HG03066 (cell line): ENCODE results near the gene PTPN22.

Experiments used
- ATAC-seq: cut with Tn5 transposase; IDR thresholded peaks from one replicate; pipeline ENCODE4 v1.9.1; 2021; ENCODE audit warnings: low read depth; ENCODE audit not compliant: unreplicated experiment

PTPN22 gene

DNA sequence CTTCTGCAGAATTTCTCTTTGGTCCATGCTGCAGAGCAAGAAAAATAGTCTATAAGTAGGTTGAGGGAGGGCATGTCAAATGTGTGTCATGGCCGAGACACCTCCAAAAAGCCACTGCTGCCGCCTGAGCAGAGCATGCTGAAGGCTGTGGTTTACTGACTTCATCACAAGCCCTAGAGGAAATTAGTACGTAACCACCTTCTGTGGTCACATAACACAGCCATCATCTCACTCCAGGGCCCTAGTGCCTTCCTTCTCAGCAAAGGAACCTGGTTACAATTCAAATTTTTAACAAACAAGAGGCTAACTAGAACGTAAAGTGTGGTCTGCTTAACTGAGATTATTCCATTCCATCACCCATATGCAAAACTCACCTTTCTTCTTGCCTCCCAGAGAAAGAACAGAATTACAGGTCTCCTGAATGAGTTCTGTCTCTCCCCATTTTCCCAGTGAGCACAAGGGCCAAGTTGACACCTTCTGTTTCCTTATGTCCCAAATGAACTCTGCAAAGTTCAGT lies at the start of gene PTPN22:
Gene PTPN22 (minus strand): TSS at position 116 of the 517 bp plus-strand sequence.
- ATAC-seq = peak; percentile 88

DNA sequence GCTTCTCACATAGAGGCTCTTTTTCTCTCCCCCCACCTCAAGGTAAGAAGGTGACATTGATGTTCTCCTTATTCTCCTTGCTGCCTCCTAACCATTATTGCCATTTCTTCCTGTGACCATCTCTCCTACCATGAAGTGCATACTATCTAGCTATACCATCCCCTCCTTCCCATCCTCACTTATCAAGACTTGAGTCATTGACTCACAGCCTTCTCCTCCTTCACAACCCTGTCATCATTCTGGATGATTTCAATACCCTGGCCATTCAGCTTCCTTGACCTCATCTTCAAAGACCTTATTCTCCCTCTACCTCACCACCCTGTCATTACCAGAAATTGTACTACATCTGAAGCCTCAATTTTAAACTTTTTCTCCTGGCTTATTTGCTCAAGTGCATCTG lies 46.7 kb upstream of the PTPN22 start:
- ATAC-seq = no peak

DNA sequence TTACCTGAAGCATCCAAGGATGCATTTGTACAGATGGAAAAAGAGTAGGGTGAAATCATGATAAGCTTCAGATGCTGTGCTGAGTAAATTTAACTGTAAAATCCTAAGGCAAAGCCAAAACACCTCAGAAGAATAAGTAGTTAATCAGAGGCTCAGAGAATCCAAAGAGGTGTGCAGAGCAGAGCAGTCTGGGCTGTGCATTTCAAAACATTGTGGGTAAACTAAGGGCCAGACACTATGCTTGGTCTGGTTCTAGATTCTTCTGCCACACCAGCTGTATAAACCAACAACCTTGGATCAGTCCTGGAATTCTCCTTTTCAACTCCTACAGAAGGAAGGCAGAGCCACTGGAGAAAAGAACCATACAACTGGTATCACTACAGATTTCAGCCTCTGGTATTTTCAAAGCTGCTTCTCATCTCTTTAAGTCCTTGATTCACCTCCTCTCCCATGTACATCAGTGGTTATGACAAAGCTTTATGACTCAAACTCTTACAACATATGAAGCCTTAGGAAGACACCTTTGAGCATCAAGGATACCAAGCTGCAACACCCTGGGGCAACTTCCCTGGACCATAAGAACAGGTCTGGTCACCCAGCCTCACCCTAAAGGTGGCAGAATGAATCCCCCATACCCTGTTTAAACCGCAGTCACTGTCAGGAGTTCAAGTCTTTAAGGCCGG lies 46.0 kb upstream of the PTPN22 start:
- no peak for ATAC-seq

DNA sequence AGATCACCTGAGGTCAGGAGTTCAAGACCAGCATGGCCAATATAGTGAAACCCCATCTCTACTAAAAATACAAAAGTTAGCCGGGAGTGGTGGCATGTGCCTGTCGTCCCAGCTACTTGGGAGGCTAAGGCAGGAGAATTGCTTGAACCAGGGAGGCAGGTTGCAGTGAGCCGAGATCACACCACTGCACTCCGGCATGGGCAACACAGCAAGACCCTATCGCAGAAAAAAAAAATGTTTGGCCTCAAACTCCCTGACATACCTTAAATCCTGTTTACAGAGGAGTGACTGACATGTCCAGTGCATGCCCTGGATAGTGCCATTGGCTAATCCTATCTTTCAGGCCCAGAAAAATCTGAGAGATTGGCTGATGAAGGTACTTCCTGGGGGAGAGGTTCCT lies 45.5 kb upstream of the PTPN22 start:
- ATAC-seq = no peak

DNA sequence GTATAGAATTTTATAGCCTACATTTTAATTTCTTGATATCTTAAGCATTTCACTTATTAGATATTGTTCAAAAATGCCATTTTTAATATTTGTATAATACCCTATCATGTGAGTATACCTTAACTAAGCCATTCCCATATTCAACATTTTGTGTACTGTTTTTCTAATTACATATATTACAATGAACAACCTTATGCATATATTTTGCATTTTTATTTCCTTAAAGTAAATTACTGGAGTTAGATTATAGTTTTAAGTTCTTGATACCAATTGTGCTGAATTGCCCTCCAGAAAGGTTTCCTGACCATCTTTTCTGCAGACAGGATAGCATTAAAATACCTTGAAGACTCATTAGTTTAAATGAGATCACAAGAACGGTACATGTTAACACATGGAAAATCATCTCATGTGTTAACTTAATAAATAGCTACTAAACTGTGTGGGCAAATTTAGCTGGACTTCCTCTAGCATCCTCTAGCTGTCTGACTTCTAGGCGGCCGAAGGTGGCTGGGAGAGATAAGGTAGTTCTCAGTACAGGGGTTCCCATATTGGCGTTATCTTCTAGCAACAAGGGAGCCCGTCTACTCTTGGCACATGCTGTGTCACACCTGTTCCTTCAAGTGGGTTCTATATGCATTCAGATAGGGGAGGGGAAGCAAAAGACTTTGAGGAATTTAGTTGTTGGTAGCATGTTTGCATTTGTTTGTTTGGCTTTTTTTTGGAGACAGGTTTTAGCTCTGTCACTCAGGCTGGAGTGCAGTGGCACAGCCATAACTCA lies 42.6 kb upstream of the PTPN22 start:
- ATAC-seq = no peak

DNA sequence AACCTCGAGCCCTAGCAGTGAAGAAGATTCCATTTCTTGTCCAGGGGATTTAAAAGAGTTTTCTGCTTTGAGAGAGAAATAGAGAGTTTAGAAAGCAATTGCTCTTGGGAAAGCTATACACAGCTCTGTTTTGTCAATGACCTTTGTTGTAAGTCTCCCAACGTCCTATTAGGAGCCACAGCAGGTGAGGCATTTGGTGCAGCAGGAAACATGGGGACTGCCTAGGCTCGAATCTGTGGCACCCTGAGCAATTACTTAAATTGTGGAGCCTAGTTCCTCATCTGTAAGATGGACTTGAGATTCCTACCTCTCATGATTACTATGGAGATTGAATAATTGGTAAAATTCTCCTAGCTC lies 41.8 kb upstream of the PTPN22 start:
- ATAC-seq = no peak

DNA sequence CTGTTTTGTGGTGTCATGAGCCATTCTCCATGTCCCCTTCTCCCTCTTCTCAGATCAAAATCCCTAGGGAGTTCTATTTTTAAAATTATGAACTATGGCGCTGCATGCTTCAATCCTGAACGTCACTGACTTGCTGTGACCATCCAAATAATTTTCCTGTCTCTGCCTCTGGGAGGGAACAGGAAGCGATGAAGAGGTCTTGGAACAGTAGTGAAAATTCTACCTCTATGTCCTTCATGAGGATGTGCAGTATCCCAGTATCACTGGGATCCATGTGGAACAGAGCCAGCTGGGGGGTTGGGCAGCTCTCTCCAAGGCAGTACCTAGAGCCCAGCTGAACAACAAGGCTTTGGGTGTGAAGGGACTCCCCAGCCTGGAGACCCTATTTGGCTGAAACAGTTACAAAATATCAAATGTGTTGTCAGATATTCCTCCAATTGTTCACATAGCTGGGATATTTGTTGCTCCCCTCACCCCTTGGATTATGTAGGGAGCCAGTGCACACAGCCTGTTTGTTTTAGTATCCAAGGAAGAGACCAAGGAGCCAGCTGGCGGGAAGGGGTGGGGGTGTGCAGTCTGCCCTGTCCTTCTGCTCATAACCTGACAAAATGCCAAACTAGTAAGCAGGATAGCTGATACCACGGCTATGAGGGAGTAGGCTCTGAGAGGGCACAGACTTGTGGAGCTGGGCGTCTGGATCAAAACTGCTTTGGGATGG lies 41.2 kb upstream of the PTPN22 start:
- ATAC-seq = no peak

DNA sequence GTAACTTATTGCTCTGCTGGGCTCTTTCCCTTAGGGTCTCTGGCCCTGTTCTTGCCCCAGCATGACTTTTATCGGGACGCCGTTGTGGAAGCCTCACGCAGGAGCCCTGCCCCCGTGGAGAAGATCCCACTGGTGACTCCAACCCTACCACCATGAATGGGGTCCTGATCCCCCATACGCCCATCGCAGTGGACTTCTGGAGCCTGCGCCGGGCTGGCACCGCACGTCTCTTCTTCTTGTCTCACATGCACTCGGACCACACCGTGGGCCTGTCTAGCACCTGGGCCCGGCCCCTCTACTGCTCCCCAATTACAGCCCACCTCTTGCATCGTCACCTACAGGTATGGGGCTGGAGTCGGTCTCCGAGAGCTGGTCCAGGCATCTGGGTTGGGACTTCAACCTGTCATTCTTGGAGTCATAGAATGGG lies 33.9 kb upstream of the PTPN22 start:
- peak; percentile 1 for ATAC-seq

DNA sequence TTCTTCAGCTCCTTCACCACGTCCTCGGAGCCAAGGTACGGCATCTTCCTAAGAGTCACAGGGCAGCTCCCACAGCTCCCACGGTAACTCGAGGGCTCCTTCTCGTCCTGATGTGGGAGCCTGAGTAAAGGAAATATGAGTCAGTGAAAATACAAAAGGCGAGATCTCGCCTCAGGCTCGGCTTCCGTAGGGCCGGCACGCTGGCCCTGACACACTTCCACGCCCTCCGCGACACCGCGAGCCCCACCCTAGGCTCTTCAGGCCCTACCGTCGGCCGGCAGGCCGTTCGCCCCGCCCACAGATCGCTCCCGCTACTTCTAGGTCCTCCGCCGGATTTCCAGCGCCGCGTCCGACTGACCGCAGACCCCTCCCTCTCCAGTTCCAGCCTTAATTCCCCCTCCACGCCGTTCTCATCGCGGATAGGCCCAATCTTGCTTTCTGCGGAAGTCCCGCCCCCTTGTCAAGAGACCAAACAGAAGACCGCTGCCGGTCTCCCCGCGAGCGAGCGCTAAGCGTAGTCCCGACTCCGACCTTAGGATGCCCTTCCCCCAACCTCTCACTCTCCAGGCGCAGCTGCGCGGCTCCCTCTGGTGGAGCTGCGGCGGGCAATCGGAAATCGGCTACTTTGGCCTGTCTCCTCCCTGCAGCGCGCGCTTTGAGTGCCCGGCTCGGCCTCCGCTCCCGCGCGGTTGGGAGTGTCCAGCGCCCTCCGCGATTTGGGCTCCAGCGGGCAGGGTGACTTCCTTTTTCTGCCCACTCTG lies 33.3 kb upstream of the PTPN22 start, which contains the start of the genes AP4B1 and DCLRE1B:
Gene AP4B1 (minus strand): TSS at position 126 of the 761 bp plus-strand sequence. CDS start 82 bp downstream, at position 44.
Gene DCLRE1B (plus strand): TSS at position 653 of the 761 bp plus-strand sequence. CDS start 261 bp downstream, outside the sequence.
- ATAC-seq = peak; percentile 88

DNA sequence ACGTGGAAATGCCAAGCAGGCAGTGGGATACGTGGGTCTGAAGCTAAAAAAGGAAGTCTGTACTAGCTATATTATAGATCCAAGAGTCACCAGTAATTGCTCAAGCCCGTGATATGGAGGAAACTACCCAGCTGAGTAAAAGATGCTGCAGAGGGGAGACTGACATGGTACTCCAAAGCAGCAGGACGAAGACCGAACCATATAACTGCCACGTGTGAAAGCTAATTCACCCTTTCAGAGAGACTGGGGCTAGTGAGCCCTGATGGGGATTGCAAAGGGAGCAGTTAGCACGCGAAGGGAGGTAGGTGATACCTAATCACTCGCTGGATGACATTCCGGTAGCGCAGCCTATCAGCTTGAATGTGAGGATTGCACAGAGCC lies 32.8 kb upstream of the PTPN22 start:
- ATAC-seq = peak; percentile 19

DNA sequence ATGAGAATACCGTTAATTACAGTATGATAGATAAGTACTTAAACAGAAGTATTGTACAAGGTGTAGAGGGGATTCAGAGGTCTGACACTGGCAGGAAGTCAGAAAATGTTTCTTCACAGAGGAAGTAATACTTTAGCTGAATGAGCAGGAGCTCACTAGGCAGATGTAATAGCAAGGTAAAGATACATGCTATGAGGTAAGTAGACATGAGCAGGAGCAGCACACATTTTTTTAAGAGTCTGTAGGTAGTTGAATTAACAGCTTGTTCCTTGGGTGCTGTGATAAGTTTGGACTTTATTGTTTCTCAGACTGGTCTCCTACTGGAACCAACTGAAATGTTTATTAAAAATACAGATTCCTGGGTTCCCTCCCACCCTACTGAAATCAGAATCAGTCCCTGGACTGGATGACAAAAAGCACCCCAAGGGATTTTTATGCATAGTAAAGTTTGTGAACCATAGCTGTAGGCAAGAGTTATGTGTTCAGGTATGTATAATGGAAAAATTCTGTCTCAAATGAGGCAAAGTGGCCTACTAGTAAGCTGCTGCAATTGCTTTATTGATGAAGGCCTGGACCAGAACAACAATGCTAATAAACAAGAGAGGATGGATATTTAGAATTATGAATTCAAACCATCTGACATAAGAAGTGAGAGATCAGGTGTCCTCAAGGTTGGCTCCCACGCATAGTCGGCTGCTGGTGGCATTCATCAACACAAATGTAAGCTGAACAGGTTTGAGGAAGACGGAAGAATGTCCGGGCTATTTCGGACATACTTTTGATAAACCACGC lies 32.2 kb upstream of the PTPN22 start:
- ATAC-seq = no peak

DNA sequence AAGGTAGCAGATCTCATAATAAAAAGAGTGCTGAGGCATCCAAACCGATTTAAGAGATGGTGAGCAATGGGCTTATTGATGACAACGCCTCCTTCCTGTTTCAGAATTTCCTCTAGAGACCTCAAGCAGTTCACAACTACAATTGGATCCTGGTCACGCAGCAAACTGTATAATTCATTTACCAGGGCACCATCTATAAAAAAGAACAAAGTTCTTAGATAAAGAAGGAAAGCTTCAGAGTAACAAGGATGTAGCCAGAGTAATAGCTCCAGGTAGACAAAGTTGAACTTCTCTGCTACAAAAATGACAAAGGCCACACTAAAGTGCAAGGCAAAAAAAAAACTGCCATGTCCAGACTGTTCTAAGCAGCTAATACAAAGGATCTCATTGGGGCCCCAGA lies 29.7 kb upstream of the PTPN22 start:
- no peak for ATAC-seq

DNA sequence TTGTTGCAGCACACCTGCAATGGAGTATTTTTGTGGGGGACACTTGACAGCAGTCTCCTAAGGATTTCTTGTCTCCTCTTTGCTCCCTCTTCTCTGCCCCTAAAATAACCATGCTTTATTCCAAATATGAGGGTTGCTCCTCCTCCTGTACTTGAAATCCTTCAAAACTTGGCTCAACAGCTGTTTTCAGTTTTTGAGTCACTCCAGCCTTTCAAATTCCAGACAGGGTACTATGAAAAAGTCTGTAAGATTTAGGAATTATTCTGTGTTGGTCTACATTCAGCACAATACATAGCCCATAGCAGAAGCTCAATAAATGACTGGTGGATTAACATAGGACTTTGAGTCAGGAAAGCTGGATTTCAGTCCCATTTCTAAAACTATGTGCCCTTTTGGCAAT lies 27.6 kb upstream of the PTPN22 start:
- no peak for ATAC-seq

DNA sequence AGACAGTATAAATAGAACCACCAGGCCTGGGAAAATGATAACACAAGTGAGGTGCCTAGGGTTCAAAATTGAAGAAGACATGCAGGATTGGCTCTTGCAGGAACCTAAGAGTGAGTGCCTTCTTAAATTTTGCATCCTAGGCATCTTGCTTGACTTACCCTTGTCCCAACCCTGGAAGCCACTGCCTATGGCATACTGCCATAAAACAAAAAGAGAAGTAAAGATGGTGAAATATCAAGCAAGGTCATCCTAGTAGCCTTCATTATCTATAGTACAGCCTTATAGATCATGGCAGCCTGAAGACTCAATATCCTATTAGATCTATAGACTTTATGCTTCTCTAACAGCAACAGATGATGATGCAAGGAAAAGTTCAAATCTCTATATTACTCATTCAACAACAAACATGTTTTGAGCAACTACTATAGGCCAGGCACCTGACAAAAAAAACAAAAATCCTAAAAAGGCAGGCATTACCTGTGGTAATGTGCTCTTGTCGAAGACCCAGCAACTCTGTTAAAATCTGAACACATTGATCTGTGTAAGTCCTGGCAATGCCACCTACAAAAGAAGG lies 26.8 kb upstream of the PTPN22 start:
- ATAC-seq = no peak

DNA sequence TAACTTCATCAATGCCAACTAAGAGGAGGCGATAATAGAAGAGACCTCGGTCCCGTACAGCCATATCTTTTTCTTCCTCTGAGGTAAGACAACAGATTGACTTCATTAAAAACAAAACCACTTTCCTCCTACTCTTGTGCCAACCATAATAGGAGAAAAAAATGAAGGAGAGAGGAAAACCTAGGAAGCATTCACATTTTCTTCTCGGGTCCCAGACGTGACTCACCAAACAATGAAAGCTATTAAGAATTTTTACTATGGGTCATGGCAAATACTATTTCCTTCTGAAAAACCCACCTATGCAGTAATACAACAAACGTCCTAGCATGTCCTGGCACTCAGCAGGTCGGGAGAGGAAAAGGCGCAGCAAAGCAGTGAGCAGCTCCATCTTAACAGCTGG lies 24.4 kb upstream of the PTPN22 start:
- no peak for ATAC-seq

DNA sequence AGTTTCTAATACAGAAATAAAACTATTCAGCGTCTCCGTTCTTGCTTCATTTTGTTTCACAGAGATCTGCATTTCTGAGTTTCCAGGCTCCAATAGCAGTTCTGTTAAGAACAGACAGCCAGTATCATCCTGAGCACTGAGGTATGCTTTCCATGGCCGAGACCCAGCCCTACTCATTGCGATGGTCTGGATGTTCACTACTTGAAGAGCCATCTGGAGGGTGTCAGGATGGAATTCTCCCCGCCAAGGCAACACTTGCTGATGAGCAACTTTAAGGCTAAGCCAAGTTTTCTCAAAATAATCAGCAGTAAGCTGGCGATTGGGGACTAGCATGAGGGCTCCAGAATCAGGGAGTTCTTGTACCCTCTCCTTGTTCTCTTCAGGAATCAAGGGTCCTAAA lies 23.6 kb upstream of the PTPN22 start:
- no peak for ATAC-seq

DNA sequence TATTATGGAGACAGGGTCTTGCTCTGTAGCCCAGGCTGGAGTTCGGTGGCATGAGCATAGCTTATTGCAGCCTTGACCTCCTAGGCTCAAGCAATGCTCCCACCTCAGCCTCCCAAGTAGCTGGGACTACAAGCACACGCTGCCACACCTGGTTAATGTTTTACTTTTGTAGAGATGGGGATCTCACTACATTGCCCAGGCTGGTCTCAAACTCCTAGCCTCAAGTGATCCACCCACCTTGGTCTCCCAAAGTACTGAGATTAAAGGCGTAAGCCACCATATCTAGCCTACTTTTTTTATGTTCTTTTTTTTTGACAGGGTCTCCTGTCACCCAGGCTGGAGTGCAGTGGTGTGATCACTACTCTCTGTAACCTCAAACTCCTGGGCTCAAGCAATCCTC lies 21.8 kb upstream of the PTPN22 start:
- ATAC-seq = no peak

DNA sequence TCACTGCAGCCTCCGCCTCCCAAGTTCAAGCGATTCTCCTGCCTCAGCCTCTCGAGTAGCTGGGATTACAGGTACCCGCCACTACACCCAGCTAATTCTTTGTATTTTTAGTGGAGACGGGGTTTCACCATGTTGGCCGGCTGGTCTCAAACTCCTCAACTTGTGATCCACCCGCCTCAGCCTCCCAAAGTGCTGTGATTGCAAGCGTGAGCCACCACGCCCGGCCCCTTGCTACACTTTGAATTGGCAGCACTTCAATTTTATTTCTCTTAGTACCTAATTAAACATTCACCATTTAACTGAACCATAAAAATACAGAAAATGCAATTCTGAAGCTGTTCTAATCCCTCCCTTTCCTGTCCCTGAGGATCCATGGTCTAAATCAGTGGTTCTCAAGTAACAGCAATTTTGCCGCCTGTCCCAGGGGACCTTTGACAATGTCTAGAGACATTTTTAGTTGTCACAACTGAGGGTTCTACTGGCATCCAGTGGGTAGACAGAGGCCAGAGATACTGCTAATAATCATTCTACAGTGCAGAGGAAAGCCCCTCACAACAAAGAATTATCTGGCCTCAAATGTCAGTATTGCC lies 20.2 kb upstream of the PTPN22 start:
- ATAC-seq = no peak

DNA sequence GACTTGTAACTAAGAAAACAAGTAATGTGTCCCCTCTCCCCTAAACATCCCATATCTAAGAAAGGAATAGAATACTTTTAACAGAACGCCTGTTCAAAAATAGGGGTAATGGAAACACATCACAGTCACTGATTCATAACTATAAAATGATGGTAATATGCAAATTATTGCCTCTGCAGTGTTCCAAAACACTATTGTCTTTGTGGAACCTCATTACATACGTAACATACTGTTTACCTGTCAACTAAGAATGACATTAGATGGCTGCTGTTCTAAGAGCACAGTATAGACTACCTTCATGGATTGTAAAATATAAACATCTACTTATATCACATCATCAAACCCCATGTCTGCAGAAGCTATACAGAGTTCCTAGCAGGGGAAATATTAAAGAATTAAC lies 19.3 kb upstream of the PTPN22 start:
- no peak for ATAC-seq
